SU-DHL-6 (cell line): Measurements from ENCODE around the gene PSMC4.

Experiments used
- CTCF ChIP-seq: fragments of 200-600 bp; sonication (generic); IDR thresholded peaks from one replicate; pipeline ENCODE4 v1.5.1; 2017; ENCODE audit warnings: antibody characterized with exemption, mild to moderate bottlenecking, low read length, moderate library complexity; ENCODE audit not compliant: insufficient read depth, poor library complexity, severe bottlenecking
- EZH2phosphoT487 ChIP-seq: fragments of 200-600 bp; sonication (generic), shearing (Covaris generic); conservative IDR thresholded peaks from 2 replicates; pipeline ENCODE4 v1.6.1; 2018; ENCODE audit warnings: mild to moderate bottlenecking, antibody characterized with exemption, low read length, moderate library complexity, mixed read lengths

- no peak for TF ChIP-seq CTCF
- TF ChIP-seq EZH2phosphoT487: no peak
These were observed 33.2 kb upstream of the PSMC4 start for GRCh38 chr19:39937787-39938186.
